Measurements from ENCODE around the gene C17orf113. TPM values are rescaled to one million over a fixed set of nuclear protein-coding genes. Genes with fewer than 3 reads are reported as not detected.

The C17orf113 gene
- total RNA-seq, 1 experiment from 2014 or later = 2.3 TPM

GRCh38 chr17:42027590-42027889 lies 22.9 kb downstream of the C17orf113 start:
- no peak overlapping the region for H3K4me3 ChIP-seq (replicated peaks in 1 of 2; ENCODE audit: low read depth in 1 of 2, low read length in 2 of 2)
- no TSS peak for BruUV-seq (replicated peaks)
- no peak overlapping the region for H2AFZ ChIP-seq (ENCODE audit: low read depth, low read length, poor library complexity, severe bottlenecking)
- POLR2A ChIA-PET = interaction anchor here (0.7 to 1.5 kb wide), 3 partner anchors 10 to 305 kb away, joined by 3 read pairs; partner anchors contain the start of gene DNAJC7
- H3K36me3 ChIP-seq (ENCODE audit: control insufficient read depth in 1 of 2, insufficient read depth in 2 of 2, low read length in 2 of 2) = peaks cover 7 to 9% of the 10 kb centered on the region in 2 experiments; a peak in 2 of 4 replicates
- H3K9me3 ChIP-seq (ENCODE audit: control insufficient read depth in 1 of 2, insufficient read depth in 1 of 2, low read depth in 1 of 2, low read length in 2 of 2) = no peaks in the 10 kb centered on the region
- no peak overlapping the region for H3K4me2 ChIP-seq (ENCODE audit: low read length)
- H3K27ac ChIP-seq (ENCODE audit: low read depth, low read length) = no peak overlapping the region
- no peaks in the 10 kb centered on the region for H3K79me2 ChIP-seq (ENCODE audit: insufficient read depth, low read length)
- RAD21 ChIA-PET (ENCODE audit: low non-redundant PET in 1 of 2, low total read pairs in 2 of 2, uncharacterized antibody in 2 of 2, unreplicated experiment in 2 of 2) = no interaction called here
- TF ChIP-seq, protein P1, sequence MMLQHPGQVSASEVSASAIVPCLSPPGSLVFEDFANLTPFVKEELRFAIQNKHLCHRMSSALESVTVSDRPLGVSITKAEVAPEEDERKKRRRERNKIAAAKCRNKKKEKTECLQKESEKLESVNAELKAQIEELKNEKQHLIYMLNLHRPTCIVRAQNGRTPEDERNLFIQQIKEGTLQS (IDR thresholded peaks at IDR 0.05) = no peak
- TF ChIP-seq CTCF (IDR thresholded peaks at IDR 0.05 in 2 of 3, conservative IDR thresholded peaks at IDR 0.05 in 1 of 3; ENCODE audit: borderline replicate concordance in 1 of 3, insufficient read depth in 1 of 3, low read depth in 2 of 3, low read length in 2 of 3) (no peak), EGR1 (IDR thresholded peaks at IDR 0.05; ENCODE audit: low read depth) (no peak), SRF (IDR thresholded peaks at IDR 0.05; ENCODE audit: low read depth) (no peak), RAD21 (IDR thresholded peaks at IDR 0.05; ENCODE audit: low read depth) (no peak), SP1 (IDR thresholded peaks at IDR 0.05; ENCODE audit: low read depth) (no peak), POLR2AphosphoS5 (IDR thresholded peaks at IDR 0.05; ENCODE audit: low read depth, low read length) (no peak), MAX (IDR thresholded peaks at IDR 0.05) (no peak), EZH2 (IDR thresholded peaks at IDR 0.05) (no peak), CBX3 (IDR thresholded peaks at IDR 0.05; ENCODE audit: low read depth) (no peak), SIN3A (IDR thresholded peaks at IDR 0.05; ENCODE audit: low read depth) (no peak), ZFX (IDR thresholded peaks at IDR 0.05) (no peak), CEBPB (IDR thresholded peaks at IDR 0.05; ENCODE audit: low read depth) (no peak), TCF7L2 (IDR thresholded peaks at IDR 0.05; ENCODE audit: borderline replicate concordance, extremely low read depth, insufficient read depth, insufficient read length) (no peak), EZH2phosphoT487 (IDR thresholded peaks at IDR 0.05; ENCODE audit: borderline replicate concordance) (no peak), ELF1 (IDR thresholded peaks at IDR 0.05; ENCODE audit: borderline replicate concordance, low read depth) (no peak), YY1 (IDR thresholded peaks at IDR 0.05; ENCODE audit: extremely low read depth, insufficient replicate concordance, low read depth, low read length) (no peak), ZNF274 (IDR thresholded peaks at IDR 0.05; ENCODE audit: low read depth, low read length) (no peak)
- TF ChIP-seq, protein P2, sequence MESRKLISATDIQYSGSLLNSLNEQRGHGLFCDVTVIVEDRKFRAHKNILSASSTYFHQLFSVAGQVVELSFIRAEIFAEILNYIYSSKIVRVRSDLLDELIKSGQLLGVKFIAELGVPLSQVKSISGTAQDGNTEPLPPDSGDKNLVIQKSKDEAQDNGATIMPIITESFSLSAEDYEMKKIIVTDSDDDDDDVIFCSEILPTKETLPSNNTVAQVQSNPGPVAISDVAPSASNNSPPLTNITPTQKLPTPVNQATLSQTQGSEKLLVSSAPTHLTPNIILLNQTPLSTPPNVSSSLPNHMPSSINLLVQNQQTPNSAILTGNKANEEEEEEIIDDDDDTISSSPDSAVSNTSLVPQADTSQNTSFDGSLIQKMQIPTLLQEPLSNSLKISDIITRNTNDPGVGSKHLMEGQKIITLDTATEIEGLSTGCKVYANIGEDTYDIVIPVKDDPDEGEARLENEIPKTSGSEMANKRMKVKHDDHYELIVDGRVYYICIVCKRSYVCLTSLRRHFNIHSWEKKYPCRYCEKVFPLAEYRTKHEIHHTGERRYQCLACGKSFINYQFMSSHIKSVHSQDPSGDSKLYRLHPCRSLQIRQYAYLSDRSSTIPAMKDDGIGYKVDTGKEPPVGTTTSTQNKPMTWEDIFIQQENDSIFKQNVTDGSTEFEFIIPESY (IDR thresholded peaks at IDR 0.05; ENCODE audit: extremely low read depth, insufficient replicate concordance, low read length) = no peak
- TF ChIP-seq, protein P3, sequence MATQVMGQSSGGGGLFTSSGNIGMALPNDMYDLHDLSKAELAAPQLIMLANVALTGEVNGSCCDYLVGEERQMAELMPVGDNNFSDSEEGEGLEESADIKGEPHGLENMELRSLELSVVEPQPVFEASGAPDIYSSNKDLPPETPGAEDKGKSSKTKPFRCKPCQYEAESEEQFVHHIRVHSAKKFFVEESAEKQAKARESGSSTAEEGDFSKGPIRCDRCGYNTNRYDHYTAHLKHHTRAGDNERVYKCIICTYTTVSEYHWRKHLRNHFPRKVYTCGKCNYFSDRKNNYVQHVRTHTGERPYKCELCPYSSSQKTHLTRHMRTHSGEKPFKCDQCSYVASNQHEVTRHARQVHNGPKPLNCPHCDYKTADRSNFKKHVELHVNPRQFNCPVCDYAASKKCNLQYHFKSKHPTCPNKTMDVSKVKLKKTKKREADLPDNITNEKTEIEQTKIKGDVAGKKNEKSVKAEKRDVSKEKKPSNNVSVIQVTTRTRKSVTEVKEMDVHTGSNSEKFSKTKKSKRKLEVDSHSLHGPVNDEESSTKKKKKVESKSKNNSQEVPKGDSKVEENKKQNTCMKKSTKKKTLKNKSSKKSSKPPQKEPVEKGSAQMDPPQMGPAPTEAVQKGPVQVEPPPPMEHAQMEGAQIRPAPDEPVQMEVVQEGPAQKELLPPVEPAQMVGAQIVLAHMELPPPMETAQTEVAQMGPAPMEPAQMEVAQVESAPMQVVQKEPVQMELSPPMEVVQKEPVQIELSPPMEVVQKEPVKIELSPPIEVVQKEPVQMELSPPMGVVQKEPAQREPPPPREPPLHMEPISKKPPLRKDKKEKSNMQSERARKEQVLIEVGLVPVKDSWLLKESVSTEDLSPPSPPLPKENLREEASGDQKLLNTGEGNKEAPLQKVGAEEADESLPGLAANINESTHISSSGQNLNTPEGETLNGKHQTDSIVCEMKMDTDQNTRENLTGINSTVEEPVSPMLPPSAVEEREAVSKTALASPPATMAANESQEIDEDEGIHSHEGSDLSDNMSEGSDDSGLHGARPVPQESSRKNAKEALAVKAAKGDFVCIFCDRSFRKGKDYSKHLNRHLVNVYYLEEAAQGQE (IDR thresholded peaks at IDR 0.05; ENCODE audit: low read depth) = no peak
- H3K4me1 ChIP-seq (ENCODE audit: control insufficient read depth in 1 of 2, insufficient read depth in 2 of 2, low read length in 2 of 2) = peaks cover 15 to 32% of the 10 kb centered on the region in 2 experiments
- DNase-seq (ENCODE audit: low read depth, low spot score) (no peak), ATAC-seq (no peak)
- intact Hi-C loops (cut with micrococcal nuclease) = loop anchor here (10.0 kb wide), 1 partner anchor 497 kb away; no protein-coding TSS in a partner anchor
- no peak overlapping the region for H3K9ac ChIP-seq (ENCODE audit: low read length)
- H3K27me3 ChIP-seq (ENCODE audit: insufficient read depth, low read length) = no peaks in the 10 kb centered on the region
- CTCF ChIA-PET = interaction anchor here (0.6 to 3.7 kb wide), 3 partner anchors 12 to 500 kb away, joined by 4 to 15 read pairs (median 4); partner anchors contain the start of gene CNP
- no peaks in the 10 kb centered on the region for H3K9me2 ChIP-seq (ENCODE audit: insufficient read depth)
- H4K20me1 ChIP-seq (ENCODE audit: insufficient read depth) = no peaks in the 10 kb centered on the region

Measured in HCT116 (cell line).